ENCODE measurements around the gene CABP4.

The CABP4 gene

DNA sequence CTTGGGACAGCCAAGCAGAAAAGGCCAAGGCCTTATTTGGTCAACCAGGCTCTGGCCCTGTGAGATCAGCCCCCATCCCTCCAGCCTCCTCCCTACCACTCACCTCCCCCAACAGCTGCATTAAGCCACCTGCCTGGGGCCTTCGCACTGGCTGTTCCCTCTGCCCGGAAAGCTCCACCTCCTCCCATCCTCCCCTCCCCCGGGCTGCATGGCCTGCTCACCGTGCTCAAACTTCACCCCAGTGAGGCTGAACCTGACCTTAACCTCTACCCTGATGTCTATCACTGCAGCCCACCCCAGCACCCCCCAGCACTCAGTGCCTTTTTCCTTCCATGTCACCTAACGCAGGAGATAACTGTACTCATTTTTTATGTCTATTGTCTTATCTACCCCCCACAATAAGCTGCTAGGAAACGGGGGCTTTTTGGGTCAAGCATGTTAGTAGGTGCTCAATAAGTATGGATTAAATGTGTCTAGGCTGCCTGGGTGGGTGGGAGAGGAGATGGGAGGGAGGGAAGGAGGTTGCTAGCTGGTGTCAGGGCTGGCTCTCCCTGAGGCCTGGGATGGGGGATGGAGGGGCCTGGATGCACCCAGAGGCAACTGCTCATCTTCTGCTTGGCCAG lies 18.6 kb upstream of the CABP4 start:
- DNase-seq = peak; percentile 38

DNA sequence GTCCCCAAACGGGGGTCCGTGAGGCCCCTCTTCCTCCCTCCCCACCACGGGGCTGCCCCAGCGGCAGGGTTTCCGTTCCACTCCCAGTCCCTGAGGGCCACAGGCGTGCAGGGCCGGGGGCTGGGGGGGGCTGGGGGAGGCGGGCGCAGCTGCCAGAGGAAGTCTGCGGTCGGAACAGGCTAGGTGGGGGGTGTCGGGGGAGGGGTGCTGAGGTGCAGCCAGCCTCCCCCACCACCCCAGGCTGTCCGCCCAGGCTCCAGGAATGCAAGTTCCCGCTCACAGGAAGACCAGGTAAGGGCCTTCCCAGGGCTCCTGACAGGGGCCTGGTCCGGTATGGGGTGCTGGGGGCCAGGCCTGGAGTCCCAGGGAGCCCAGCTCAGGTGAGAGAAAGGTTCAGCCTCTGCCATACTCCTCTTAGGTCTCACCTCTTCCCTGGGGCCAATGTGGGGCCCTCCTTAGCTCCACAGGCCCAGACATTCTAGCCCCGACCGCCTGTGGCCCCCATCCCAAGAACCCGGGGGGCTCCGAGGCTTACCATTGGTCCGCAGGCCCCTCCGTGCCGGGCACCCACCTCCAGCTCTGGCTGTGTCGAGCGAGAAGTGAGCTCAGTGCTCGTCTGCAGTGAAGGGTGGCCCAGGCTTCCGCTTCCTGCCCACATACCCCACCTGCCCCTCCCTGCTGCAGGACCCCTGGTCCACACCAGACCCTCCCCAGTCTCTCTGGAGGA lies 17.9 kb upstream of the CABP4 start, which contains the start of gene PTPRCAP:
Gene PTPRCAP, minus strand, starts transcription at position 601 of the 727 bp plus-strand sequence. Its CDS starts 63 bp downstream, at position 538.
- no peak for DNase-seq

DNA sequence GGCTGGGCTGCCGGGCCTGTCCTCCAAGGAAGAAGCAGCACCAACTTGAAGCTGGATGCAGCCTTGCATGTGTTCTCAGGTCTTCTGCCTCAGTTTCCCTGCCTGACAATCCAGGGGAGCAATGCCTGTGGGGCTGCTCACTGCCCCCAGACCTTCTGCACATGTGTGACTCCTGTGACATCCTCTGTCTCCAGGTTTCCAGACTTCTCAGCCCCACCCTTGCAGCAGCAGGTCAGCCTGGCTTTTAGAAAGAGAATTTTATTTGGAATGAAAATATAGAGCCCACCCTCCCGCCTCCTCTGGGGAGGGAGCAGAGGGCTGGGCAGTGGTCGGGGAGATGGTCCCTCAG lies 17.4 kb upstream of the CABP4 start:
- no peak for DNase-seq

DNA sequence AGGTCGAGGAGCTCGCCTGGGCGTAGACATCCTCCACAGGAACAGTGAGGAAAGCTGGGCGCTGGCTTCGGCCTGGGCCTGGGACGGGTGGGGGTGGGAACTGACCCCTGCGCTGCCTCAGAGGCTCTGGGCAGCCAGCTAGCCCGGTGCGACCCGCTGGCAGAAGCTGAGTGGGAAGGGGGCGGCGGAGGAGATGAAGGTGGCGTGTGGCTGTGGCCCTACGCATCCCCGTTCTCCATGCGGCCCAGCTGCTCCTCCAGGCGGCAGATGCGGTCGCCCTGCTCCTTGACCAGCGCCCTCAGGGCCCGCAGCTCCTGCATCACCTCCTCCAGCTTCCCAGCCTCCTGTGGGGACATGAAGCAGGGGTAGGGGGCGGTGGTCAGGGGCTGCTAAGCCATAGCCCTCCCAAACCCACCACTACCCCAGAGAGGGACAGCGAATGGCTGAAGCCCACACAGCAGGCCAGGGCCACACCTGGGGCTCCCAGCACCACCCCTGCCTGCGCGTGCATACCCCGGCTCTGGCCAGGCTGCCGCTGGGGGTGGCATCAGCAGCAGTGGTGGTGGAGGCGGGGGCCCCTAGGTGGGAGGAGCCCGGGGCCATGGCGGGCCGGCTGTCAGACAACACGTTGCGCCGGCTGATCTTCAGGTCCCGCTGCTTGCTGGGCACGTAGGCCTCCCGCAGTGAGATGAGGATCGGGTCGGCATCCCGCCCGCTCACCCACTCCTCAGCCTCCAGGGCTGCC lies 16.8 kb upstream of the CABP4 start:
- no peak for DNase-seq

DNA sequence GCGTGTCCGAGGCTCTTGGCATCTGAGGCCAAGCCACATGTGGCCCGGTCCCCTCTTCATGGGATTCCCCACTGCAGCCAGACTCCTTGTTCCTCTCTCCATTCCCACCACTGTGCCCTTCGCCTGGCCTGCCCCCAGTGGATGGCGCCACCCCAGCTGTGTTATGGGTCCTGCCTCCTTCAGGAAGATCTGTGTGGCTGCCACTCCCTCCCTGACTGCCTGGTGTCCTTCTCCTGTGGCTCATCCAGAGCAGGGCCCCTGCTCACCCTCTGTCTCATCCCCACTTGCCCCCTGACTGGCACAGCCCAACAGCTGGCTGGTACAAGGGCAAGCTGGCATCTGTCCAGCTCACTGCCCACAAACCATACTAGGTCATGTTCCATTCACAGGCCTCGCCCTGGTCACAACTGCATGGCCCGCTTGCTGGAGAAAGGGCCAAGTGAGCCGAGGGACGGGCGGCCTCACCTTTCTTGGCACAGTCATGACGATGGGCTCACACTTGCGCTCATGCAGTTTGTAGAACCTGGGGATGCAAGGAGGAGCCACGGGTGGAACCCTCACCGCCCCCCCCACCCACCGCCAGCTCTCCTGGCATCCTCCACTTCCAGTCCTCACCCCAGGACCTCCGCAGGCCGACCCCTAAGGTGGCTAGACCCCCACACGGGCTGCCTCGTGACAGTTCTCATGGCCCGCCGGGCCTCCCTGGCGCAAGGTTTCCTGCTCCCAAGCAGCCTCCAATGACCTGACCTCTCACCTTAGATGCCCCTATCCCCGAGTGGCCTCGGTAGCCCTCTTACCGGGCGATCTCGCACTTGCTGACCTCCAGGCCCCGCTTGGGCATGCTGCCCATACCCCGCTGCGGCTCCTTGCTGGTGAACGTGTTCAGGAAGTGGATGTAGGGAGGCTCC lies 15.6 kb upstream of the CABP4 start:
- peak; percentile 28 for DNase-seq

DNA sequence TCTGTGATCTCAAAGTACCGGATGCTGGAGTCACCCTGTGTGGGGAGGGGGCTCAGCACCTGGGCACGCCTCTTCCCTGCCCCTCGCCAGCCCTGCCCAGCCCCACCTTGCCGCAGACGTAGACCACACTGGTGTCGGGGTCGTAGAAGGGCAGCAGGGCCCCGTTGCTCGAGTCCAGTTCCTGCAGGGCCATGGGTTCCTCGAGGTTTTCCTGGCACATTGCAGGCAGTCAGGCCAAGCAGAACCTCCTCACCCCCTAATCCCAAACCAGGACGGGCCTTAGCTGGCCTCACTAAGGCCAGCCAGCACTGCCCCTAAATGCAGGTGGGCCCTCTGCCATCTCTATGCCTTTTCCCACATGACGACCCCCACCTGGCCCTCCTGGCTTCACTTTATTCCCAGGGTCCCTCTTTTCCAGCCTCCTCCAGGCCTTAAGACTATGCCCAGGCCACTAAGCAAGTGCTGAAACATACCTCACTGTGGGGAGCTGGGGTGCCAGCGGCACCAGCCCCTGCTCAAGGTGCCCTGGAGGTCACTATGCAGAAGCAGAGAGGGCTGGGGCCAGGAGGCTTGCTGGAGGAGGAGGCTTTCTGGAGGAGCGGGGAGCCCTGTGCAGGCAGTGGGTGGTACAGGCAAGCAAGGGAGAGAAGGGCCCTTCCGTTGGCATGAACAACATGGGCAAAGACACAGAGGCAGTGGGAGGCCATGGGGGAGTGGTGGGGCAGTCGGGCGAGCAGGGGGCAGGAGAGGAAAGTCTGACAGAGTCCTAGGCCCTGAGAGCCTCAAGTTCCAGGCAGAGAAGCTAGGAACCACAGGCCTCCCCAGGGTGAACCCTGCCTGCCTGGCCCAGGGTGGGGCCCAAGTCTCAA lies 14.7 kb upstream of the CABP4 start:
- no peak for DNase-seq

DNA sequence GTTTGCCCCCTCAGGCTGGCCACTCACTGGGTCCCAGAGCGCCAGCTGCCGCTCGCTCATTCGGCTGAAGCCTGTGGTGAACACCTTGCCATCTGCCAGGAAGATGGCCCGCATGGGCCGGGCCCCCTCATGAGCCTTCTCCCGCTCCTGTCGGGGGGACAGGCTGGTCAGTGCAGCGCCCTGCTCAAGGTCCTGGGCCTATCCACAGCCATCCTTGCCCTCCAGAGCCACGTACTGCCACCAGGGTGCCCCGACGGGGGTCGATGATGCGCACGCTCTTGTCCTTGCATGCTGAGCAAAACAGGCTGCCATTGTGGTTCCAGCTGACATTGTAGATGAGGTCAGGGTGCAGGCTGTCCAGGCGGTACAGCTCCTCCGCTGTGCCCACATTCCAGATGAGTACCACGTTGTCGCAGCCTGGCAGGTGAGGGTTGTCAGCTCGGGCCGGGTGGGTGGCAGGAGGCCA lies 14.0 kb upstream of the CABP4 start:
- DNase-seq = no peak

DNA sequence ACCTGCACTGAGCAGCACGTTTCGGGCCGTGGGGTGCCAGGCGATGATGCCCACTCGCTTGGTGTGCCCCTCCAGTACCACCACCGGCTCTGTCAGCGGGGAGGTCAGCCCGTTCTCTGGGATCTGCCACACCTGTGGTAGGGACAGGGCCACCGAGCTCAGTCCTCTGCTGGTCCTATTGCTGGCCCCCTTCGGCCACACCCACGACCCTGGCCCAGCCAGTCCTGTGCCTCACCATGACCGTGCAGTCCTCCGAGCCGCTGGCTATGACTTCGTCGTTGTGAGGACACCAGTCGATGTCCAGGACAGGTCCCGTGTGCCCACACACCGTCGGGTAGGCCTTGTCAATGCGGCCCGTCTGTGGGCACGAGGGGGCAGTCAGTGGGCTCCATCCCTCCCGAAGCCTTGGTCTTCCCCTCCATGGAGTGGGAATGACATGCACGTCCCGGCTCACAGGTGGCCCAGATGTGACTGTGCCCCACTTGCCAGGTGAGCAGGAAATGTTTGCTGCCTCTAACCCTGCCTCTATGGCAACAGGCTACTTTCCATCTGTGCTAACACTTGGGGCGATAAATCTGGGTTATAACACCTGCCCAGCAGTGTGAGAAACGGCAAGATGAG lies 13.3 kb upstream of the CABP4 start:
- no peak for DNase-seq

DNA sequence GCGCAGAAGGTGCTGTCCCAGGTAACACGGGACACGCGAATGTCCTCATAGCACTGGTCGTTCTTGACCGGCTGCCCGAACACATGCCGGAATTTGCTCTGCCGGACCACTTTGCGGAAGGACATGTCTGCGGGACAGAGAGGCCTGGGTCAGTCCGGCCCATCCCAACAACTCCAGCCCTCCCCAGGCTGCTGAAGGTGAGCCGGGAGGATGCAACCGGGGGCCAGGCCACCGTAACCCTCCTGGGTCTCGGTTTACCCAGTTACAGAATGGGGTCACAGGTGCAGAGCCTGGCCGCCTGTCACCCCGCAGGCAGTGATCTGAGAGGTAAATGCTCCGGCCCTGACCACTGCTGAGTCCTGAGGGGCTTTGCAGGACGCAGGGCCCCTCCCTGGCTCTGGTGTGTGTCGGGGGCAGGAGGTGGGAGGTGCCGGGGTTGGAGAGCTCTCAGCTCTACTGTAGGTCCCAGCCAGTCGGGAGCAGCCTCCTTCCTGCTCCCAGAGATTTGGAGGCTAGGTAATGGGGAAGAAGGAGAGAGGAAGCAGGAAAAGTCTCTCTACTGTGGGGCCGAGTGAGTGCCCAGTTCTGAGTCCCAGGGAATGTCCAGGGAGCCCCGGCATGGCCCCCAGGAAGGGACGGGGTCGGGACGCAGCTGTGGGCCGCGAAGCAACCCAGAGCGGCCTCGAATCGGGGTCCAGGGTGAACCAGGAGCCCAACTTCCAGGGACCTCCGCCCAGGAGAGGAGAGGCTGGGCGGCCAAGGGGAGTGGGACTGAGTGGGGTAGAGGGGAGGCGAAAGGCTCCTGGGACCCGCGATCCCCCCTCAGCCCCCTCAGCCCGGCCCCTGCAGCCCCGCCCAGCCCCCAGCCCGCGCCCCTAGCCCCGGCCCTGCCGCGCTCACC lies 12.4 kb upstream of the CABP4 start:
- DNase-seq = no peak

DNA sequence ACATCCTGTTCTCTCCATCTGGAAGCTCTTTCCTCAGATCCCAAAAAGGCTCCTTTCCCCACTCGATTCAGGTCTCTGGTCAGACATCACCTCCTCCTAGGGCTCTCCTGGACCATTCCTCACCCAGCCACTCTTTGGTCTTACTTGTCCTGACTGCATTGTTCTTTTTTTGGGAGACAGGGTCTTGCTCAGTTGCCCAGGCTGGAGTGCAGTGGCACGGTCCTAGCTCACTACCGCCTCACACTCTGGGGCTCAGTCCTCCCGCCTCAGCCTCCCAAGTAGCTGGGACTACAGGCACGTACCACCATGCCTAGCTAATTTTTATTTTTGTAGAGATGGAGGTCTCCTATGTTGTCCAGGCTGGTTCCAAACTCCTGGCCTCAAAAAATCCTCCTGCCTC lies 9.6 kb upstream of the CABP4 start:
- DNase-seq = no peak

DNA sequence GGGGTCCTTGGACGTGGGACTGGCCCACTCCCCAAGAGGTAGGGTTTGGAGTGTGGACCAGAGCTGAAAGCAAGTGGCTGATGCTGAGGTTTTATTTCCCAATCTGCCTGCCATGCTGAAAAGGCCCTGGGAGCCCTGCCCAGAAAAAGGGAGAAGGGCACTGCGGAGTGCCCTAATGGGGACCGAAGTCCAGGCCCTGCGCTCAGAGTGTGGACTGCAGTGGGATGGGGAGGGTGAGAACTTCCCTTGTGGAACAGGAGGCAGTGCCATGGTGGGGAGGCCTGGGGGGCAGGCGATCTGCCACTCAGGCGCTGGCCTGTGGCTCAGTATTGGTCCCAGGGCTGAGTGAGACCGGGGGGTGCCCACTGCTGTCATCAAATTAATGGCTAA lies 6.9 kb upstream of the CABP4 start:
- DNase-seq = no peak

DNA sequence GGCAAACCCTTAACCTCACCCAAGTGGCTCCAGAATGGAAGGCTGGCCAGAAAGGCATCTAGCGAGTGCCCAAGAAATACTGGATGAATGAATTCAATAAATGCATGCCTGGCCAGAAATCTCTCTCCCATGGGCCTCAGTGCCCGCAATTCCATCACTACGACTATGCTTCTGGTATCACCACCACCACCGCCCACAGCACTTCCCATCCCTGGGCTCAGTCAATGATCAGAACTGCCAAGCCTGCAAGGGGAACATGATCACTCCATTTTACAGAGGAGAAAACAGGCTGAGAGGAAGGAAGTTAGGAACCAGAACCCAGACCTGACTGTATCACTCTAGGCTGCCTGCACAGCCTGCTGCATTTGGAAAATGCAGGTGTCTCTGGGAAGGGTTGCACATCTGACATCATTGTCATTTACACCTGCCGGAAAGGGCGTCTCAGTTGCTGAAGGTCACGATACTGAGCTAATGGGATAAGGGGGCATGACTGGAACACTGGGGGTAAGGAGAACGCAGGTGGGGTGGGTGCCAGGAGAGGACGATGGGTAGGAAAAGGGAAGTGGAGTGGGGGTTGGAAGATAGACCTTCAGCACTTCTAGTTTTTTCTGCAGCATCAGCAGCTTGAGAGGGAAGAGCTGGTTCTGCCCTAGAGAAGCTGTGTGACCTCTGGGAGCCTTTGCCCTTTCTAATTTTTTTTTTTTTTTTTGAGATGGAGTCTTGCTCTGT lies 5.9 kb upstream of the CABP4 start:
- no peak for DNase-seq

DNA sequence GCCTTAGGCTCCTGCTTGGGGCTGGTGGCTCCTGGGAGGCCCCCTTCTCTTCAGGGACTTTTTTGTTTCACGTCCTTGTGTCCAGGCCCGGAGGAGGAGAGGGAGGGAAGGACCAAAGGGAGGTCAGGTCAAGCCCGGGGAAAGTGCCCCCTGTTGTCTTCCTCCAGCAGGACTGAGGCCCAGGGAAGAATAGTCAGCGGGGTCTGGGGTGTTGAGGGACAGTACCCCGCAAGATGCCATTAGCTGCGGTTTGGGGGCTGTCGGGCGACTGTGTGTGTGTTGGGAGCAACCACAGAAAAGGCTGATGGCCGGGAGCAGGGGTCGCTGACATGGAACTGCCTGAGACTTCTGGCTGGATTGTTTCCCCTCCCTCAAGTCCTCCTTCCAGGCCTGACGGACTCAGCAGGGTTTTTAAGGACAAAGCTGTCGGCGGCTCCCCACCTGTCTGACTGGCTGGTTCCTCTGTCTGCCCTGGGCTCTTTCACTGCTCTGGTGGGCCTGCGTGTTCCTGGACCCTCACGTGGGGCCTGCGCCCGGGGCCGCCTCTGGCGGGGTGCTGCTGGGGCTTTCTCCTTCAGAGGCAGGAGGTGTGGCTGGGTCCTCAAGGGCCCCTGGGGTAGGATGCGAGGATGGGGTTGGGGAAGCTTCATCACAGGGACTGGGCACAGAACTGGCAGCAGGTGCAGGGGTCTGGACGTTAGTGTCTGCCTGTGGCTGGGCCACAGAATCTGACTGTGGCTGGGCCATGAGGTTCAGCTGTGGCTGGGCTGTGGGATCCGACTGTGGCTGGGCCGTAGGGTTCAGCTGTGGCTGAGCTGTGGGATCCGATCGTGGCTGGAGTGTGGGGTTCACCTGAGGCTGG lies 4.1 kb upstream of the CABP4 start:
- DNase-seq = no peak

DNA sequence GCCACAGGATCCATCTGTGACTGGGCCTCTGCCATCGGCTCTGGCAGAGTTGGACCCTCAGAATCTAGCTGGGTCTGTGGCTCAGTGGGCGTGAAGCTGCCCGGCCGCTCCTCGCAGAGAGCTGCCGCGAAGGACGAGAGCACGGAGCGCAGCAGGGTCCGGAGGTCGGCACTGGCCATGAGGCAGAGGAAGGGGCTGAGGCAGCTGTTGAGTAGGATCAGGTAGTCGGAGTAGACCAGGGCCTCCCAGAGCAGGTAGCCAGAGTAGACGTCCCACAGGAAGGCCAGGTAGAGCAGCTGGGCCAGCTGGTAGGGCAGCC lies 3.5 kb upstream of the CABP4 start:
- no peak for DNase-seq

DNA sequence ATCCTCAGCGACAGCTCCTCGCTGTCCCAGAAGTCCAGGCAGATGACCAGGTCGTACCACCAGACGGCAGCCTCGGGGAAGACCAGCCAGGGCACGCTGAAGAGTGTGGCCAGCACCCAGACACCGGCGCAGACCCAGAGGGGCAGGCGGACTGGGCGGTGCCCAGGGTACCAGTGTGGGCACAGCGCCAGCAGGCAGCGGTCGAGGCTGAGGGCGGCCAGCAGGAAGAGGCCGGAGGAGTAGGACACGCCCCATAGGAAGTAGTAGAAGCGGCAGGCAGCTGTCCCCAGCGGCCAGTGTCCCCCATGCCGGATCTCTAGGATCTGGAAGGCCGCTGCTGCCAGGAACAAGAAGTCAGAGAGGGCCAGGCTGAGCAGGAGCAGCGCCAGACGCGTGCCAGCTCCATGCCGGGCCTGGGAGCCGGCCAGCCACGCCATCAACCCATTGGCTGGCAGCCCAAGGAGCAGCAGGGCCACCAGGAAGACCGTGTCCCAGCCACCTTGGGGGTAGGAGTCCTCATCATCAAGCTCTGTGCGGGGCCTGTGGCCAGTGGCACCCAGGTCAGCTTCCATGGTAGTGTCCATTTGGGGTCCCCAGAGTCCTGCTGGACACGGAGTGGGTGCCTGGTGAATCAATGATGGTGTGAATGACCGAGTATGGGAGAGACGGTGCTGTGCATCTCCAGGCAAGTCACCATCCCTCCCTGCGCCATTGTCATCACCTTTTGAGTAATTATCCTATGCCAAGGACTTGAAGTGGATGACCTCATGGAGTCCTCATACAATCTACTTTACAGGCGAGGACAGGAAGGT lies 2.8 kb upstream of the CABP4 start, which contains the start of gene GPR152:
Gene GPR152, minus strand, starts transcription at position 589 of the 812 bp plus-strand sequence. Its CDS starts 5 bp downstream, at position 584.
- no peak for DNase-seq

DNA sequence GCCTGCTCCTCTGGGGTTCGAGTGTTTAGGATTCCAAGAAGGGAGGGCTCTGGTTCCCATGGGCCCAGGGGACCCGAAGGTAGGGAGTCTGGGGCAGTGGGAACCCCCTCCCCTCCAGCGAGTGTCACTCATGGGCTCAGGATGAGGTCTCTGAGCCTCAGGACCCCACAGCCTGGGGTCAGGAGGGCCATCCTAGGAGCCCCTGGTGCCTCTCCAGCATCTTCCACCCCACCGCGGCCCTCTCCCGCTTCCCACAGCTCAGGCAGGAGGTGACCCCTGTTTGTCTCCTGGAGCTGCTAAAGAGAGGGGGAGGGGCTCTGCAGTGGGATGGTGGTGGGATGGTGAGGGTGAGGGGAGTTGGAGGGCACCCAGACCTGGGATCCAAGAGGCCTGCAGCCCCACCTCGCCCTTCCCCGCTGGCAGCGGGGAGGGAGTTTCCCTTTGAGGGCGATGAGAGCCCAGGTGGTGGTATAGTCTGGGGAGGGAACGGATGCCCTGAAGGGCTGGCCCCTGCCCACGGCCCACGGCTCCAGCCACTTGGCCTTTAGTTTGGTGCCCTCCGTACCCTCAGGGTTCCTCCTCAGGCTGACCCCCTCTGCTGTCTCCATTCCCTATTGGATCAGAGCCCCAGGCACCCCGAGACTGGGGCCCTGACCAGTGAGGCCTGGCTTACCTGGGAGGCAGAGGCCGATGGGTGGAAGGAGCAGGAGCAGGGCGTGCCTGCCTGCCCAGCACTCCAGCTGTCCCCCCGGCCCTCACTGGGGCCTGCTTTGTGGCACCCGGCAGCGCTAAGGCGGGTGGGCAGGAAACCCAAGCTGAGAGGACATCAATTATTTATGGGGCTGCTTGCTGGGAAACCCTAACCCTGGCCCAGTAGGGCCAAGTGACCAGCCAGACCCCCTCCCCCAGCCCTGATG lies 1.1 kb upstream of the CABP4 start:
- DNase-seq = no peak
